ENCODE measurements around the gene GSTM3. TPM values are rescaled to one million over a fixed set of nuclear protein-coding genes. Genes with fewer than 3 reads are reported as not detected.

The GSTM3 gene
- total and polyA plus RNA-seq, 10 of the 15 experiments (the other 5 are each of a cell fraction or from before 2014, with no cell fraction given): not detected

- Histone ChIP-seq H3K4me3 (no peak overlapping the region), H2AFZ (ENCODE audit: control insufficient read depth, low read depth, low read length) (no peak overlapping the region), H3K9ac (ENCODE audit: control insufficient read depth, insufficient read depth, low read length) (no peak overlapping the region), H3K9me3 (replicated peaks; ENCODE audit: control insufficient read depth, insufficient read depth, low read length) (no peaks in the 10 kb centered on the region), H3K4me1 (ENCODE audit: control insufficient read depth, insufficient read depth, low read length) (peaks cover 11% of the 10 kb centered on the region), H3K27ac (ENCODE audit: control insufficient read depth, insufficient read depth) (no peak overlapping the region), H3K79me2 (ENCODE audit: control insufficient read depth, insufficient read depth, low read length) (no peaks in the 10 kb centered on the region), H4K20me1 (ENCODE audit: control insufficient read depth, insufficient read depth) (no peaks in the 10 kb centered on the region), H3K4me2 (ENCODE audit: control insufficient read depth, insufficient read depth) (no peak overlapping the region), H3K36me3 (ENCODE audit: control insufficient read depth in 2 of 2, insufficient read depth in 2 of 2, low read length in 1 of 2) (no peaks in the 10 kb centered on the region), H3K27me3 (replicated peaks in 1 of 2; ENCODE audit: control insufficient read depth in 2 of 2, insufficient read depth in 2 of 2, low read length in 1 of 2) (no peaks in the 10 kb centered on the region; a peak in 1 of 4 replicates)
- ChIA-PET CTCF (interaction anchor here (0.7 to 27.2 kb wide), 5 partner anchors 15 to 240 kb away, joined by 3 to 759 read pairs (median 5); partner anchors contain the start of gene AHCYL1), SMC1A (ENCODE audit: uncharacterized antibody, unreplicated experiment) (interaction anchor here (1.6 to 23.1 kb wide), 2 partner anchors 77 to 193 kb away, joined by 4 to 431 read pairs; partner anchors contain the start of gene AHCYL1), RAD21 (ENCODE audit: unreplicated experiment) (interaction anchor here (1.6 kb wide), 1 partner anchor 195 kb away, joined by 18 read pairs; the partner anchor contains the start of gene AHCYL1), POLR2A (no interaction called here)
- BruUV-seq (replicated peaks): no TSS peak
- WGBS (ENCODE audit: insufficient coverage, insufficient replicate concordance, low lambda C conversion rate, missing lambda C conversion rate): 66% methylated on average over 9 of the region's 9 CpGs
- ATAC-seq (no peak), FAIRE-seq (no peak), DNase-seq (ENCODE audit: low read depth, low spot score) (no peak)
- TF ChIP-seq BACH1 (IDR thresholded peaks at IDR 0.05; ENCODE audit: borderline replicate concordance): no peak
- no peak for TF ChIP-seq SUPT20H (IDR thresholded peaks at IDR 0.05; ENCODE audit: borderline replicate concordance, control insufficient read depth, low read depth, low read length)
- no peak for TF ChIP-seq TCF7 (IDR thresholded peaks at IDR 0.05; ENCODE audit: borderline replicate concordance)
- no peak for TF ChIP-seq SIX5 (IDR thresholded peaks at IDR 0.05; ENCODE audit: low read depth, low read length, severe bottlenecking)
- no peak for TF ChIP-seq EZH2 (IDR thresholded peaks at IDR 0.05; ENCODE audit: borderline replicate concordance, control insufficient read depth, low read depth, low read length)
- TF ChIP-seq EGR1 (IDR thresholded peaks at IDR 0.05; ENCODE audit: borderline replicate concordance in 1 of 2, low read depth in 2 of 2, low read length in 2 of 2): no peak
- TF ChIP-seq CHD1 (IDR thresholded peaks at IDR 0.05; ENCODE audit: low read depth, low read length): no peak
- TF ChIP-seq SIN3A (IDR thresholded peaks at IDR 0.05; ENCODE audit: low read depth, low read length): no peak
- TF ChIP-seq SRF (IDR thresholded peaks at IDR 0.05; ENCODE audit: low read depth in 2 of 2, low read length in 2 of 2): no peak
- TF ChIP-seq SMAD1 (IDR thresholded peaks at IDR 0.05; ENCODE audit: low read depth, partially characterized antibody): no peak
- TF ChIP-seq RELA (IDR thresholded peaks at IDR 0.05; ENCODE audit: borderline replicate concordance, partially characterized antibody): no peak
- TF ChIP-seq MYC (IDR thresholded peaks at IDR 0.05; ENCODE audit: insufficient read depth, insufficient read length, insufficient replicate concordance, low read length, severe bottlenecking): no peak
- TF ChIP-seq ZNF24 (IDR thresholded peaks at IDR 0.05): no peak
- TF ChIP-seq, protein P1, sequence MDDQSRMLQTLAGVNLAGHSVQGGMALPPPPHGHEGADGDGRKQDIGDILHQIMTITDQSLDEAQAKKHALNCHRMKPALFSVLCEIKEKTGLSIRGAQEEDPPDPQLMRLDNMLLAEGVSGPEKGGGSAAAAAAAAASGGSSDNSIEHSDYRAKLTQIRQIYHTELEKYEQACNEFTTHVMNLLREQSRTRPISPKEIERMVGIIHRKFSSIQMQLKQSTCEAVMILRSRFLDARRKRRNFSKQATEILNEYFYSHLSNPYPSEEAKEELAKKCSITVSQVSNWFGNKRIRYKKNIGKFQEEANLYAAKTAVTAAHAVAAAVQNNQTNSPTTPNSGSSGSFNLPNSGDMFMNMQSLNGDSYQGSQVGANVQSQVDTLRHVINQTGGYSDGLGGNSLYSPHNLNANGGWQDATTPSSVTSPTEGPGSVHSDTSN (IDR thresholded peaks at IDR 0.05; ENCODE audit: insufficient replicate concordance, low read depth, low read length): no peak
- no peak for TF ChIP-seq IRF5 (IDR thresholded peaks at IDR 0.05; ENCODE audit: borderline replicate concordance)
- in situ Hi-C loops (cut with MboI): no loop called here
- intact Hi-C loops (cut with micrococcal nuclease; ENCODE audit: unreplicated experiment): no loop called here
Measured at GRCh38 chr1:109789551-109790180, 48.8 kb upstream of the GSTM3 start.

Measured in GM12878 (cell line).